OCI-LY1 (cell line): ENCODE measurements around the gene METAP1D.

Experiments used
- EZH2 ChIP-seq: fragments of 200-600 bp; sonication (generic), shearing (Covaris generic); IDR thresholded peaks from 2 replicates; pipeline ENCODE4 v1.8.0; 2017; ENCODE audit warnings: borderline replicate concordance, mixed run types, mild to moderate bottlenecking, antibody characterized with exemption, low read length, moderate library complexity, mixed read lengths
- TF ChIP-seq, protein P1 (sequence below): fragments of 200-600 bp; sonication (generic), shearing (Covaris generic); IDR thresholded peaks from 2 replicates; pipeline ENCODE4 v1.5.1; 2017; ENCODE audit warnings: mild to moderate bottlenecking, antibody characterized with exemption, low read length, moderate library complexity, mixed read lengths

DNA sequence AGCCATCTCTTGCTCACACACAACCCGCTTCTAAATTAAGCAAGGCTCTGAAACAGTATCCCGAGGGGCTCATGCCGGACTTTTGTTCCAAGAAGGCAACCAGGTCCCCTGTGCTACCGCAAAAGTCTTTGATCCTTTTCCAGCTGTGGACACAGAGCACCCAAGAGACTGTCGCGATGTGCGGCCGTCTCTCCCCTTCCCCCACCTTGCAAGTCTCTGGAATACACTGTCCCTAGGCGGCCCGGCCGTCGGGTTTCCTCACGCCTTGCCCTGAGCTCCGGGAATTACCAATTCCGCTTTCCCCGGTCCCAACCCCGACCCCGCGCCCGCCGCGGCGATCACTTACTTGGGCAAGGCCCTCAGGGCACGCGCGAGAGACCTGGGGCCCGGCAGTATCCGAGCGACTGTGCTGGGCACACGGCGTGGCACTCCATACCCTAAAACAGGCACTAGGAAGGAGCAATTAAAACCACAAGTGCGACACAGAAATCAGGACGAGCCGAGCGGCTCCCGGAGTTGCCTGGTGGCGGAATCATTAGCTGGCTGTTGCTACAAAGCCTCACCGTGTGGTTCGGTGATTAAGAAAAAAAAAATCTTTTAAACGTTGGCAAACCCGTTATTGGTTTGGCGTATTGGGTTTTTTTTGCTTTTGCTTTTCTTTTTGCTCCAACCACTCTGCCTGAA, 83.3 kb downstream of the METAP1D start:
- TF ChIP-seq EZH2 = no peak
- TF ChIP-seq, protein P1, sequence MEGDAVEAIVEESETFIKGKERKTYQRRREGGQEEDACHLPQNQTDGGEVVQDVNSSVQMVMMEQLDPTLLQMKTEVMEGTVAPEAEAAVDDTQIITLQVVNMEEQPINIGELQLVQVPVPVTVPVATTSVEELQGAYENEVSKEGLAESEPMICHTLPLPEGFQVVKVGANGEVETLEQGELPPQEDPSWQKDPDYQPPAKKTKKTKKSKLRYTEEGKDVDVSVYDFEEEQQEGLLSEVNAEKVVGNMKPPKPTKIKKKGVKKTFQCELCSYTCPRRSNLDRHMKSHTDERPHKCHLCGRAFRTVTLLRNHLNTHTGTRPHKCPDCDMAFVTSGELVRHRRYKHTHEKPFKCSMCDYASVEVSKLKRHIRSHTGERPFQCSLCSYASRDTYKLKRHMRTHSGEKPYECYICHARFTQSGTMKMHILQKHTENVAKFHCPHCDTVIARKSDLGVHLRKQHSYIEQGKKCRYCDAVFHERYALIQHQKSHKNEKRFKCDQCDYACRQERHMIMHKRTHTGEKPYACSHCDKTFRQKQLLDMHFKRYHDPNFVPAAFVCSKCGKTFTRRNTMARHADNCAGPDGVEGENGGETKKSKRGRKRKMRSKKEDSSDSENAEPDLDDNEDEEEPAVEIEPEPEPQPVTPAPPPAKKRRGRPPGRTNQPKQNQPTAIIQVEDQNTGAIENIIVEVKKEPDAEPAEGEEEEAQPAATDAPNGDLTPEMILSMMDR = no peak
